H1 (cell line): ENCODE results near the gene GRB7. TPM values are rescaled to one million over a fixed set of nuclear protein-coding genes. Genes with fewer than 3 reads are reported as not detected.

Source experiments
- CBX8 ChIP-seq: fragments of 300-800, 300-1000 bp; sonication (generic); IDR thresholded peaks from 2 replicates; pipeline ENCODE4 v1.7.1; 2016; ENCODE audit warnings: low read depth, low read length, borderline replicate concordance
- CEBPB ChIP-seq: IDR thresholded peaks from 2 replicates; pipeline ENCODE4 v1.6.1; 2012; ENCODE audit warnings: low read depth, low read length
- SAP30 ChIP-seq: fragments of 300-600 bp; sonication (generic); IDR thresholded peaks from 2 replicates; pipeline ENCODE4 v1.7.1; 2012; ENCODE audit warnings: low read length, moderate library complexity, mild to moderate bottlenecking, inconsistent platforms; ENCODE audit not compliant: insufficient read depth, insufficient replicate concordance
- ZNF274 ChIP-seq: IDR thresholded peaks from 2 replicates; pipeline ENCODE4 v1.7.0; 2012; ENCODE audit warnings: low read length, borderline replicate concordance; ENCODE audit errors: extremely low read depth
- polyA plus RNA-seq, 7 experiments: library from polyadenylated mRNA; depleted of rRNA in 3 of 7; stranded (reverse) in 5 of 7; unstranded in 2 of 7; fragments of >200 nt in 5 of 7; fragments of 200-250 nt in 2 of 7; gene quantifications; 1 replicate in 5 of 7; 2 replicates in 1 of 7; 4 replicates in 1 of 7; pipeline versions ENCODE4 v1.2.1 to v1.2.3, GENCODE V29; 2011 to 2013; ENCODE audit warnings: missing spikeins in 2 of 7, mixed read lengths in 2 of 7
- total RNA-seq: library from RNA; stranded (reverse); fragmentation: NEBNext Ultra II Directional; extraction: Animal tissue kit (Norgen Biotek cat#: 25700); gene quantifications from 2 replicates; pipeline ENCODE4 v1.2.1, GENCODE V29; 2021

GRB7 gene
- total and polyA plus RNA-seq, 2 of the 8 experiments (the other 6 are each of a cell fraction or from before 2014, with no cell fraction given) = 32.2 to 41.5 TPM

- no peak for TF ChIP-seq ZNF274
- TF ChIP-seq CBX8 = no peak
- no peak for TF ChIP-seq SAP30
- TF ChIP-seq CEBPB = no peak
Observed at GRCh38 chr17:39742856-39743436, 5.2 kb downstream of the GRB7 start (continued).
